PC-3 (cell line): ENCODE results near the gene SLC9B1. TPM values are rescaled to one million over a fixed set of nuclear protein-coding genes. Genes with fewer than 3 reads are reported as not detected.

ENCODE experiments used
- ATAC-seq: fragments of 200-7000 bp; cut with Tn5 transposase; 2 replicates; pipeline ENCODE4 v1.9.1; 2020; ENCODE audit warnings: mild to moderate bottlenecking, moderate library complexity
- BruUV-seq: library from RNA; stranded (reverse); fragments of 400-500 nt; replicated peaks from 2 replicates; lab custom pipeline; 2021; lab: Mats Ljungman, UMichigan
- CTCF ChIA-PET: fragments of 300-600 bp; sonication (Branson Sonifier 250); formaldehyde crosslinking; loops from one replicate; lab custom pipeline; 2022; ENCODE audit warnings: antibody characterized with exemption; lab: Charles Lee
- POLR2A ChIA-PET: fragments of 300-600 bp; sonication (Branson Sonifier 250); formaldehyde crosslinking; loops from one replicate; lab custom pipeline; 2022; ENCODE audit warnings: antibody characterized with exemption; ENCODE audit not compliant: unreplicated experiment; lab: Charles Lee
- DNase-seq: peaks from one replicate; pipeline ENCODE4 v3.0.0-alpha.2; 2015
- H2AFZ ChIP-seq: fragments of 300-600 bp; sonication (generic); 2 replicates; pipeline ENCODE4 v1.6.0; 2016; ENCODE audit warnings: antibody characterized with exemption, low read length
- H3F3A ChIP-seq: fragments of 300-600 bp; sonication (generic); one replicate; pipeline ENCODE4 v1.6.0; 2017; ENCODE audit warnings: antibody characterized with exemption, low read length, control low read depth, mild to moderate bottlenecking; ENCODE audit not compliant: unreplicated experiment
- H3K27ac ChIP-seq: fragments of 300-600 bp; sonication (generic); 2 replicates; pipeline ENCODE4 v1.5.1; 2016; ENCODE audit warnings: mild to moderate bottlenecking, low read length
- H3K27me3 ChIP-seq: fragments of 300-600 bp; sonication (generic); 2 replicates; pipeline ENCODE4 v1.6.1; 2016; ENCODE audit warnings: low read length, mixed read lengths
- H3K36me3 ChIP-seq: fragments of 300-600 bp; sonication (generic); 2 replicates; pipeline ENCODE4 v1.6.1; 2016; ENCODE audit warnings: low read depth, mixed run types, low read length, mixed read lengths
- H3K4me1 ChIP-seq: fragments of 300-600 bp; sonication (generic); 2 replicates; pipeline ENCODE4 v1.5.1; 2016; ENCODE audit warnings: low read length; ENCODE audit not compliant: insufficient read depth
- H3K4me2 ChIP-seq: fragments of 300-600 bp; sonication (generic); 2 replicates; pipeline ENCODE4 v1.6.0; 2016; ENCODE audit warnings: low read length
- H3K4me3 ChIP-seq: fragments of 300-600 bp; sonication (generic); 2 replicates; pipeline ENCODE4 v1.5.1; 2016; ENCODE audit warnings: mild to moderate bottlenecking, low read length, mixed read lengths
- H3K79me2 ChIP-seq: fragments of 300-600 bp; sonication (generic); 2 replicates; pipeline ENCODE4 v1.6.1; 2017; ENCODE audit warnings: low read length, mixed read lengths
- H3K9ac ChIP-seq: fragments of 300-600 bp; sonication (generic); 2 replicates; pipeline ENCODE4 v1.6.0; 2016; ENCODE audit warnings: mild to moderate bottlenecking, low read length
- H3K9me2 ChIP-seq: fragments of 300-600 bp; sonication (generic); replicated peaks from 2 replicates; pipeline ENCODE4 v1.6.1; 2016; ENCODE audit warnings: mixed run types, low read length, mixed read lengths
- H3K9me3 ChIP-seq: fragments of 300-600 bp; sonication (generic); 2 replicates; pipeline ENCODE4 v1.6.1; 2016; ENCODE audit warnings: low read length, mixed read lengths
- H4K20me1 ChIP-seq: fragments of 300-600 bp; sonication (generic); 2 replicates; pipeline ENCODE4 v1.6.1; 2016; ENCODE audit warnings: low read length, mixed read lengths
- CTCF ChIP-seq: fragments of 300-600 bp; sonication (generic); conservative IDR thresholded peaks from 2 replicates; pipeline ENCODE4 v1.5.1; 2017; ENCODE audit warnings: antibody characterized with exemption, low read depth, mild to moderate bottlenecking, low read length
- EZH2 ChIP-seq: fragments of 300-600 bp; sonication (generic); IDR thresholded peaks from one replicate; pipeline ENCODE4 v1.6.1; 2017; ENCODE audit warnings: antibody characterized with exemption, mild to moderate bottlenecking, low read length; ENCODE audit not compliant: unreplicated experiment
- EZH2phosphoT487 ChIP-seq: fragments of 300-600 bp; sonication (generic); IDR thresholded peaks from 2 replicates; pipeline ENCODE4 v1.6.1; 2018; ENCODE audit warnings: mild to moderate bottlenecking, antibody characterized with exemption, low read length, borderline replicate concordance
- intact Hi-C: fragments of 100-400 bp; cut with micrococcal nuclease; formaldehyde crosslinking; loops from 2 replicates; pipeline ENCODE4 v1.9.0; 2023
- total RNA-seq: library from RNA; depleted of rRNA; stranded (reverse); fragments of >200 nt; gene quantifications from 2 replicates; pipeline ENCODE4 v1.2.3, GENCODE V29; 2014

SLC9B1 gene
- total RNA-seq, 1 experiment from 2014 or later = not detected

- Histone ChIP-seq H3K27ac (peak overlapping the region; percentile 90), H3K36me3 (no peaks in the 10 kb centered on the region), H3K9ac (peak overlapping the region; percentile 80), H3K79me2 (no peaks in the 10 kb centered on the region), H2AFZ (peak overlapping the region; percentile 91), H3K9me3 (no peaks in the 10 kb centered on the region), H3K9me2 (no peaks in the 10 kb centered on the region), H3K4me1 (peaks cover 23% of the 10 kb centered on the region), H3K27me3 (no peaks in the 10 kb centered on the region), H3F3A (no peaks in the 10 kb centered on the region), H3K4me3 (peak overlapping the region; percentile 62), H3K4me2 (peak overlapping the region; percentile 89), H4K20me1 (no peaks in the 10 kb centered on the region)
- BruUV-seq = TSS peak; percentile 89
- peak; percentile 7; the same call in 1 of the 2 replicates for ATAC-seq
- DNase-seq = no peak
- TF ChIP-seq EZH2phosphoT487 (no peak), EZH2 (no peak), CTCF (no peak)
- intact Hi-C loops = loop anchor here (2.0 kb wide), 1 partner anchor 58 kb away; the partner anchor contains the start of gene SLC9B2
- CTCF ChIA-PET = no interaction called here
- POLR2A ChIA-PET = no interaction called here
Observed at GRCh38 chr4:103018391-103019307, 856 bp downstream of the SLC9B1 start.

- no peak overlapping the region for H3K4me2 ChIP-seq
- H3K4me3 ChIP-seq = no peak overlapping the region
- H3K36me3 ChIP-seq = no peaks in the 10 kb centered on the region
- no peaks in the 10 kb centered on the region for H3K9me3 ChIP-seq
- H3K27me3 ChIP-seq = no peaks in the 10 kb centered on the region
- H3K9me2 ChIP-seq = no peaks in the 10 kb centered on the region
- ATAC-seq (no peak), DNase-seq (no peak)
- H3K27ac ChIP-seq = no peak overlapping the region
- peaks cover 20% of the 10 kb centered on the region for H3K4me1 ChIP-seq
- H3K9ac ChIP-seq = no peak overlapping the region
- H4K20me1 ChIP-seq = no peaks in the 10 kb centered on the region
- BruUV-seq = no TSS peak
- intact Hi-C loops = no loop called here
- no peaks in the 10 kb centered on the region for H3F3A ChIP-seq
- CTCF ChIA-PET = interaction anchor here (0.6 kb wide), 1 partner anchor 582 kb away, joined by 3 read pairs; no protein-coding TSS in a partner anchor
- TF ChIP-seq EZH2phosphoT487 = no peak
- no peak for TF ChIP-seq CTCF
- TF ChIP-seq EZH2 = no peak
- no peaks in the 10 kb centered on the region for H3K79me2 ChIP-seq
- H2AFZ ChIP-seq = no peak overlapping the region
- POLR2A ChIA-PET = no interaction called here
Observed at GRCh38 chr4:103012551-103012950, 7.0 kb downstream of the SLC9B1 start.

GRCh38 chr4:103012060-103012459 is 7.4 kb downstream of the SLC9B1 start:
- H3K4me1 ChIP-seq = peaks cover 16% of the 10 kb centered on the region
- TF ChIP-seq EZH2 (no peak), CTCF (no peak), EZH2phosphoT487 (no peak)
- BruUV-seq = no TSS peak
- H3K9me3 ChIP-seq = no peaks in the 10 kb centered on the region
- H3K4me2 ChIP-seq = 0 out of 2 replicates have a peak overlapping the region, but pooled peaks have one; percentile 21
- no peaks in the 10 kb centered on the region for H3K79me2 ChIP-seq
- H3K4me3 ChIP-seq = no peak overlapping the region
- H3K27ac ChIP-seq = no peak overlapping the region
- ChIA-PET CTCF (no interaction called here), POLR2A (no interaction called here)
- H3K27me3 ChIP-seq = no peaks in the 10 kb centered on the region
- no peaks in the 10 kb centered on the region for H4K20me1 ChIP-seq
- no peaks in the 10 kb centered on the region for H3K36me3 ChIP-seq
- H3F3A ChIP-seq = no peaks in the 10 kb centered on the region
- intact Hi-C loops = no loop called here
- H3K9ac ChIP-seq = no peak overlapping the region
- H3K9me2 ChIP-seq = no peaks in the 10 kb centered on the region
- ATAC-seq = peak; percentile 24
- DNase-seq = peak; percentile 55
- no peak overlapping the region for H2AFZ ChIP-seq
